GM18508 (cell line): Measurements from ENCODE around the gene FREM1.
"Not testable (repeated sequence)": the region's sequence is repeated elsewhere in the genome, so short reads cannot be mapped to it uniquely, and the experiment has no call there.

ENCODE experiments used
- ATAC-seq: cut with Tn5 transposase; IDR thresholded peaks from one replicate; pipeline ENCODE4 v1.9.1; 2021; ENCODE audit warnings: moderate number of reproducible peaks; ENCODE audit not compliant: insufficient read depth, unreplicated experiment

FREM1 gene, protein sequence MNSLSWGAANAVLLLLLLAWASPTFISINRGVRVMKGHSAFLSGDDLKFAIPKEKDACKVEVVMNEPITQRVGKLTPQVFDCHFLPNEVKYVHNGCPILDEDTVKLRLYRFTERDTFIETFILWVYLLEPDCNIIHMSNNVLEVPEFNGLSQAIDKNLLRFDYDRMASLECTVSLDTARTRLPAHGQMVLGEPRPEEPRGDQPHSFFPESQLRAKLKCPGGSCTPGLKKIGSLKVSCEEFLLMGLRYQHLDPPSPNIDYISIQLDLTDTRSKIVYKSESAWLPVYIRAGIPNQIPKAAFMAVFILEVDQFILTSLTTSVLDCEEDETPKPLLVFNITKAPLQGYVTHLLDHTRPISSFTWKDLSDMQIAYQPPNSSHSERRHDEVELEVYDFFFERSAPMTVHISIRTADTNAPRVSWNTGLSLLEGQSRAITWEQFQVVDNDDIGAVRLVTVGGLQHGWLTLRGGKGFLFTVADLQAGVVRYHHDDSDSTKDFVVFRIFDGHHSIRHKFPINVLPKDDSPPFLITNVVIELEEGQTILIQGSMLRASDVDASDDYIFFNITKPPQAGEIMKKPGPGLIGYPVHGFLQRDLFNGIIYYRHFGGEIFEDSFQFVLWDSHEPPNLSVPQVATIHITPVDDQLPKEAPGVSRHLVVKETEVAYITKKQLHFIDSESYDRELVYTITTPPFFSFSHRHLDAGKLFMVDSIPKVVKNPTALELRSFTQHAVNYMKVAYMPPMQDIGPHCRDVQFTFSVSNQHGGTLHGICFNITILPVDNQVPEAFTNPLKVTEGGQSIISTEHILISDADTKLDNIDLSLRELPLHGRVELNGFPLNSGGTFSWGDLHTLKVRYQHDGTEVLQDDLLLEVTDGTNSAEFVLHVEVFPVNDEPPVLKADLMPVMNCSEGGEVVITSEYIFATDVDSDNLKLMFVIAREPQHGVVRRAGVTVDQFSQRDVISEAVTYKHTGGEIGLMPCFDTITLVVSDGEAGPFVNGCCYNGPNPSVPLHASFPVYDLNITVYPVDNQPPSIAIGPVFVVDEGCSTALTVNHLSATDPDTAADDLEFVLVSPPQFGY (N-terminal part only)

DNA sequence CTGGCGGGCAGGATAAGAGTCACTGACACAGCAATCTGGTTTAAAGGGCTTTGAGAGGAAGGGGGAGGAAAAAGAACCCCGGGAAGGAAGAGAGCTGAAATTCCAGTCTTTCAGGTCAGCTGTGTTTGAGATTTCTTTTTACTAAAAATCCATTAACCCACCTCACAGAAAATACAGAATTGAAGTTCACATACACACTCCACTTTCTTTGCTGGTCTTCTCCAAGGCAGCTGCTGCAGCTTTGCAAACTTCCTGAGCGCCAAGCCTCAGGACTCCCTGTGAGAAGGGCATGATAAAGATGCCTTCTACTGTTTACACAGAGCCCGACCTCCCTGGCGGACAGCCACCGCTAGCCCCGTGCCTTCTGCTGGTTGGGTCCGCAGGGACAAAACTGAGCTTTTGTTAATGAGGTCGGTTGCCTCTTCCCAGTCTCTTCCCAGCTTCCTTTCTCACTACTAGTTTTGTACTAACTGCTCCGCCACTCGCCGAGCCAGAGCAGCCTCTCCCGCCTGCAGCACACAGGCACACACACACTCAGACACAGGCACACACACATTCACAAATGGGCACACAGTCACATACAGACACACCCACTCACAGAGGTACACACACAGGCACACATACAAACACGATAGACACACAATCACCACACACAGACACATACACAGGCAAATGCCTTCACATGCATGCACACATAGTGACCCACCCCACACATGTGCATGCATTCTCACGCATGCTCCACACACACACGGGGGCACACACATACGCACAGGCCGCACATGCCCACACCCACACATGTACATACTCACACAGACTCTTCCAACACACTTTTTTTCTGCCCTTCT, at the start of gene FREM1:
Gene FREM1, minus strand, starts transcription at position 468 of the 845 bp plus-strand sequence. CDS start 41,451 bp downstream, outside the sequence.
- ATAC-seq = no peak

DNA sequence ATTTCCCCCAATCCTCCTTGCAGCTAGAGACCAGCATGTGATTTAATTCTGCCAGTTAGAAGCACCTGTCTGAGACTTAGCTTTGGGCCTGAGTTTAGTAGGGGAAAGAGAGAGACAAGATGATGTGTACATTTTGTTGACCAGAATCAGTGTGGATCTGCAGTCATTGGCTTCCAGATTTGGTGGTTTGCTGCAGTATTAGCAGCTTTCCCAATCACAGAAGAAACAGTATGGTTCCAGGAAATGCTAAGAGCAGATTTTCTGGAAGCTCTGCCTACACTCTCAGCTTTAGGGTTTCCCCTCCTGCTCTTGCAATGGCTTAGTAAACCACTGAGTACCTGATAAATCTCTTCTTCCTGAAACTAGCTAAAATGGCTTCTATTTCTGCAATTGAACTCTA, 48.8 kb upstream of the FREM1 start:
- no peak for ATAC-seq

DNA sequence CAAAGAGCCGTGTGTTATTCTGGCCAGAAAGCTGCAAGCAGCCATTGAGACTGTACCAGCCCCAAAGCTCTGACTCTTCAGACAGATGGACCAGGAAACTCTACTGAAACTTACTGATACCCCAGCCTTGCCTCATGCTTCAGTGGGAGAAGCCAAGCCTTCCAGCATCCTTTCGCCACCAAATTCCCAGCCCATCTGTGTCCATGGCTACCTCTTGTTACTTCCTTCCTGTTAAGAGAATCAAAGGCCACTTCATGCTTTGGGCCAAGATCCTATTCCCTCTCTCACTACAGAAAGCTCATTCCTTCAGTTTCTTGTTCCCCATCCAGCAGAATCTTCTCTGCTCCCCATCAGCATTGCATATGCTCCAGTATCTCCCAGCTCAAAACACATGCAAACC, 46.9 kb upstream of the FREM1 start:
- ATAC-seq = no peak

DNA sequence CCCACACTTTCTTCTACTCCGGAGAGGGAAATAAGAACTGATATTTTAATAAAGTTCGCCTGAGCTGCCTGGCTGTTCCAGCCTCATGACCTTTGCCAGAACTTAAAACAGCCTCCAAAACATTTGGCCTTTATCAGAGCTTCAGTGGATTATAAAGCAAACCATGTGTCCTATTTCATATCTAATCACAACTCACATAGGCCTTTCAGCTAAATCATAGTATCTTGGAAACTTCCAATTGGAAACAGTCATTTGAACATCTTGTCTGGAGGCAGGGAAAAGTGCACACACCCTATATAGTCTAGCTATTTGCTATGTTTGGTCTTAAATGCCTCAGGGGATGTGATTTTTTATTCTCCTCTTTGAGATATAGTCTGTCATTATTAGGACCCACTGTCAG, 46.0 kb upstream of the FREM1 start:
- no peak for ATAC-seq

DNA sequence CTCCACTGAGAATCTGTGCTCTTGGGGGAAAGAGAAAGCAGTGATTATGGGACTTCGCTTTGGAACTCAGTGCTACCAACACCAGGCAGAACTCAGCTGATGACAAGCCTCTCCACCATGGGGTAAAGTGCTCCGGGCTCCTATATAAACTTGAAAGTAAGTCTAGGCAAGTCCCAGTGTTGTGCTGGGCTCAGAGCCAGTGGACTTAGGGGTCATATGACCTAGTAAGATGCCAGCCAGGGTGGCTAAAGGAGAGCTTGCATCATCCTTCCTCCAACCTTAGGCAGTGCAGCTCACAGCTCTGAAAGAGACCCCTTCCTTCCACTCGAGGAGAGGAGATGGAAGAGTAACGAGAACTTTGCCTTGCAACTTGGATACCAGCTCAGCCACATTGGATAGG, 35.1 kb upstream of the FREM1 start:
- no peak for ATAC-seq

DNA sequence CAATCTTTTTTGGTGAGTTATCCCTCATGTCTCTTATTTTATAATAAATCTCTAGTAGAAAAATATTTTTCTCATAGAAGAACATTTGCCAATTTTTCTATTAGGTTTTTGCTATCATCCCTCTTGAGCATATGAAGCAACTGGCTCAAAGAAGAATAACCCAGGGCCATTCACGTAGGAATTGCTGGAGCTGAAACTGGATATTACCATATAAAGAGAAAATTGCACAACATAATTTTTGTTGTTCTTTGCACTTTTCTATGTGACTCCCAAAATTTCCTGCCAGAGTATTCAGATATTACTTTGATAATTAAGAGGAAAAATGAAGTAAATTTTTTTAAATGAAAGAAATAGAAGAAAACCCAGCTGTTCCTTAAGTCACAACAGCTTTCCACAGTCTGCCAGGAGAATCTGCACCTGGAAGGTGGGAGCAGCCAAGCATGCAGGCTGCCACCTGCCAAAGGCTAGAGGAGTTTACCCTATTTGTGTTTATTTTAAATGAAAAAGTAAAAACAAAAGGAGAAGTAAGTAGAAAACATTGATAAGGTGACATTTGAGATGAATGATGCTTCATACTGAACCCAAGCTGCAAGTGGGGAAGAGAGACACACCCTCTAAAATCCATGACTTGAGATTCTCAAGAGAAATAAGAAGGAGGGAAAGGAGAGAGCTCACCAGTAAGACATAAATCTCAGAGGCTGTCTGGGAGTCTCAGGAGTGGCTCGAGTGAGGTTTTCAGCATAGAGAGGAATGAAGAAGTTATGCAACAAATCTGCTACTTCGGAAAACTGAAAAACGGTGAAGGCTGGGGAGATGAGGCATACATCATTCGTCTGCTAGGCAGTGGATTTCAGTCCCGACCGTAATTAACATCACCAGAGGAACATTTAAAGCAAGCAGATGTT, 31.5 kb upstream of the FREM1 start:
- no peak for ATAC-seq

DNA sequence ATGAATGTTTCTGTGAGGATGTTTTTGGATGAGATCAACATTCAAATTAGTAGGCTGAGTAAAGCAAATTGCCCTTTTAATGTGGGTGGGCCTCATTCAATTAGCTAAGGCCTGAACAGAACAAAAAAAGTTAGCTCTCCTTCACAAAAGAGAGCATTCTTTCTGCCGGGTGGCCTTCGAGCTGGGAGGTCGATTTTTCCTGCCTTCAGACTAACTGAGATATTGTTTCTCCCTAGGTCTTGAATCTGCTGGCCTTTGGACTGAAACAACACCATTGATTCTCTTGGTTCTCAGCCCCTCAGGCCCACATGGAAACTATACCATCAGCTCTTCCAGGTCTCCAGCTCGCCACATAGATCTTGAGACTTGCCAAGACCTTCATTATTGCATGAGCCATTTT, 29.1 kb upstream of the FREM1 start:
- no peak for ATAC-seq

DNA sequence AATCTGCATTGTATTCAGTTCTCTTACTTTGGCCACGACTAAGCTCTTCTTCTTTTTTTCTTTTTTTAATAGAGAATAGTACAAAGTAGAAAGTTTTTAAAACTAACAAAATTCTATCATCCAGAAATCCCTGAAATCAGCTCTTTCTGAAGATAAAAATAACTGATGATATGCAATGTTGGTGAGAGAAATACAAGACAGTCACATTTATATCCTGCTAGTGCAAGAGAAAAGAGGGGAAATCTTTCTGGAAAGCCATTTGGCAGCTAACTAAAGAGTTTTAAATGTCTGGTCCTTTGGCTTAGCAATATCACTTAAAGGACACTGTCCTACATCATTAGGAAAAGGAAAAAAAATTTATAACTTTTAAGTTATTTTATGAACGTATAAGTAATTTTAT, 27.0 kb upstream of the FREM1 start:
- no peak for ATAC-seq

DNA sequence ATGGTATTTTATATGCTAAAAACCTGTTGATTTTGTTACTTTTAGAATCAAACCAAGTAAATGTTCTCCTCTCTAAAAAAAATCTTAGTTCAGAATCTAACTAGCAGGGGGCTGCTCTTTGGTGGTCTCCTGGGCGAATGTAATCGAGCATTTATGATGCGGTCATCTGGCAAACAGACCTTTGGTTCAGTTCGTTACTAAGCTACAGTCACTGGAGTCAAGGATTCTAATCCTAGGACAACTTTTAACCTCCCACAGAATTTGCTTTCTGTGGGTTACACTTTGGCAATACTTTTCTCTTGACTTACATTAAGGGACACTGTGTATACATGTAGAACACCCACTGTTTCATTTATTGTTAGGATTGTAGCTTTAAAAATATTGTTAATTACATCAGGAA, 26.3 kb upstream of the FREM1 start:
- ATAC-seq = no peak

DNA sequence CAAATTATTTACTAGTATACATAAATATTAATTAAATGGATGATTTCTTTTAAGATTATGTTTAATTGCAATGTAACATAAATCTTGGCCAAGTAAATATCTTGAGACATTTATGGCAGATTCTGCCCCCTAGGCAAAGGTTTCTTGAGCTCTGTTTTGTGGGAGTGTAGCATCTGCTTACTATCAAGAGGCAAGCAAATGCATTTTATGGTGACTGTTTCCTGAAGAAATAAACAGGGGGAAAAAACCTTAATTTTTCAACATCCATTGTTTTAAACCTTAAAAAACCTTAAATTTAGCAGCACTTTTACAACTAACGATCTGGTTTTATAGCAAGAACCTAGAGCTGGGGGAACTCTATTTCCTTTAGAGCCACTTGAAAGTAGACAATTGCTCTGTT, 25.7 kb upstream of the FREM1 start:
- ATAC-seq = no peak

DNA sequence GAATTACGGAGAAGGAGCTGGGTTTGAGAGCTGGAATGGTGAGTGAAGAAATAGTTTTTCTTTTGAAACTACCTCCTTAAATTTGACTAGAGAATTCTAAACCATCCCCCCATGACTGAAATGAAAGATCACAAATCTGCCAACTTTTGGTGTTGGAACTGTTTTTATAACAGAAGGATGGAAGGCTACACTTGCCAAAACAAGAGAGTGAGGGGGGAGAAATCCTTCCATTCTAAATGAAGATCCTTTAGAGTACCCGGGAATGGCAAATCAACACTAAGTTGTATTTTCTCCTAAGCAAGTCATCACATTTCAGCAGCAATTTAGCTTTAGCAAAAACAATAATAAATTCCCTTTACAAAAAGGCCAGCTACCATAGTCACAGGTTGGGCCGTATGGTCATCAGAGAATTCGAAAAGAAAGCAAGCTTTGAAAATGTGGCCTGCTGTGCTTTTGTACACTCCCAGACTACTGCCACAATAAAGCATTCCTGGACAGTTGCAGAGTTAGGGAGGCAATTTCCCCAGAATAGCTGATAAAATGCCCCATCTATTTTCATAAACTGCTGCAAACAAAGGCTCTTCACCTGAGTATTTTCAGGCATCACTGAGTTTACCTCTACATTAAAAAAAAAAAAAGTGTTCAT, 25.0 kb upstream of the FREM1 start:
- ATAC-seq = no peak

DNA sequence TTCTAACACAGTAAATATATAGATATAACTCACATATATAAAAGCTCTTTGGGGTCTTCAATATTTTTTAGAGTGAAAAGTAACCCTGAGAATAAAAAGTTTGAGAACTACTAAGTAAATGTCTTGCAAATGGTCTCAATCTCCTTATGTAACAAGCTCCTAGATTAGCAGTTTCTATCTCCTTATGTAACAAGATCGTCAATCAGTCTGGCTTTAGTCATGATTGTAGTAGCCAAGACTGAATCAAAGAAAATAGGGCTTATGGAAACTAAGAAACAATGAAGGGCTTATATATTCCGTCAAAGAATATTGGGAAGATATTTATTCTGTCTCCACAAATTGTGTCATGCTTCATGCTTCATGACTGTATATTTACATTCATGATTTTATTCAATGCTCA, 22.4 kb upstream of the FREM1 start:
- ATAC-seq = no peak

DNA sequence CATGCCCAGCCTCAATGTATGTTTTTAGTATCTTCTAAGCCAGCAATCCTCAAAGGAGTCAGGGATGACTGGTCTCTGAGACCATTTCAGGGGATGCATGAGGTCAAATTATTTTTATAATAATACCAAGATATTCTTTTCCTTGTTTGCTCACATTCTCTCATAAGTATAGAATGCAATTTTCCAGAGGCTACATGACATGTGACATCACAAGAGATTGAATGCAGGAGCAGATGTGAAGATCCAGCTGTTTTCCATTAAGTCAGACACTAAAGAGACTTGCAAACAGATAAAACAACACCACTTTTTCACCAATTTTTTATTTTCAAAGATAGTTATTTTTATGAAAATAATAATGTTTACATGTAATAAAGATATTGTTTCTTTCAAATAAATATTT, 22.0 kb upstream of the FREM1 start:
- ATAC-seq = no peak

DNA sequence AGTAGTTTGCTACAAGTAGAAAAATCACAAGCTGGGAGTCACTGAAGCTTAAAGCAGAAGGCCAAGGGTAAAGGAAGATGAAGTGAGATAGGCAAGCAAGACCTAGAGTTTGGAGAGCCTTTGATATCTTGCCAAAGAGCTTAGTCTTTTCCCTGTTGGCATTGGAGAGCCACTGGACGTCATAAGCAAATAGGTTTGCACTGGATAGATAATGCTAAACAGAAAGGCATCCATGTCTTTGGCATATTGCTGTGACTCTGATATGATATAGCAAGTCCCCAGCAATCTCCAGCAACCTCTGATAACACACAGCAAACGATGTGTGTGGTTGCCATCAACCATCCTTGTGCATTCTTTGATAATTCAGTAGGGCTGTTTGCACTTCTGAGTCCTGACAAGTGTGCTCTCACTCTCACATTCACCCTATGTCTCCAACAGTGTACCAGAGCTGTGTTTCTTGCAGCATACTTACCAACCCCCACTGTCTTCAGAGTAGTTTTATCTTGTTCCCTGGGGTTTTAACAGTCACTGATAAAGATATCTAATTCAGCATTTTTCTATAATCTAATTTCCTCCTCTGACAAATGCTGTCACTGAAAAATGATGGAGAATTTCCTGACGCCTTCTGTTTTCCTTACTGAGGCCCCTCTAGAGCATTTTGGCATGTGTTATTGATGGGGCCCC, 16.9 kb upstream of the FREM1 start:
- ATAC-seq = no peak

DNA sequence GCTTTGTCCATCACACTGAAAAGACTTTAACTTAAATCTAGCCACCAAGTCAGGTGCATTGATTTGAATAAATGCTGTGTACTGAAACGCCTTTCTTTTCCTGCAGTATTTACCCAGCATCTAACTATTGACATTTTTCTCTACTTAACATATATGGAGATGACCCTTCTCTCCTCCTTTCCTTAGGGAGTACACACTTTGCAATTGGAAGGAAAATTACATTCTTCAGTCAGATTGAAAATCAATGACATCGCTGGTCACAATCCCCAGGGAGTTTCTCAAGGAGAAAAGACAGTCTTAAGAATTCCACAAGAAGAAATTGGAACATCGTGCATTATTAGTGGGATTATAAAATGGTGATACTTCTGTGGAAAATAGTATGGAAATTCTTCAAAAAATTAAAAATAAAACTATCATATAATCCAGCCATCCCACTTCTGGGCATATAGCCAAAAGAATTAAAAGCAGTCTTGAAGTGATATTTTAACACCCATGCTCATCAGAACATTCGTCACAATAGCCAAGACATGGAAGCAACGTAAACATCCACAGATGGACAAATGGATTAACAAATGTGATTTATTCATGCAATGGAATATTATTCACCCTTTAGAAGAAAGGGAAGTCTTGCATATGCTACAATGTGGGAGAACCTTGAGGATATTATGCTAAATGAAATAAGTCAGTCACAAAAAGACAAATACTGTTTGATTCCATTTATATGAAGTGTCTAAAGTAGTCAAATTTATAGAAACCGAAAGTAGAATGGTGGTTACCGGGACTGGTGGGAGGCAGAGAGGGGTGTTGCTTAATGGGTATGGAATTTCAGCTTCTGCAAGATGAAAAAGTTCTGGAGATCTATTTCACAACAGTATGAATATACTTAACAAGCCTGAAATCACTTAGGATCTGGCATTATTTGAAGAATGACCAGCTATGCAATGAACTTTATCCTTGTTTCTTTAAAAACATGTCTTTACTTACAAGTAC, 14.3 kb upstream of the FREM1 start:
- ATAC-seq = no peak

DNA sequence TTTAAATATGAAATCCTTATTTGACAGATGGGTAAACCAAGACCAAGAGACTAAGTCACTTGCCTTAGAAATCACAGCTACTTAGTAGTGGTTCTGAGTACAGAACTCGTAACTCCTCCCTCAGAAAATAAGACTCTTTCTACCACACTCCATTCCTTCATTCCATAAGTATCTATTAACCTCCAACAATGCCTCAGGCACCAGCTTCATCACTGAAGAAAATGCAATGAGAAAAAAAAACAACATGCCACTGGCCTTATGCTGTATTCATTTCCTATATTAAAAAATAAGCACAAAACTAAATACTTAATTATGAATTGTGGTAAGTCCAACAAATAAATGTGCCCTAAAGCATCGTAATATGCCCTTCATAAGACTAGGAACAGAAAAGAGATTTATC, 13.5 kb upstream of the FREM1 start:
- ATAC-seq = no peak

DNA sequence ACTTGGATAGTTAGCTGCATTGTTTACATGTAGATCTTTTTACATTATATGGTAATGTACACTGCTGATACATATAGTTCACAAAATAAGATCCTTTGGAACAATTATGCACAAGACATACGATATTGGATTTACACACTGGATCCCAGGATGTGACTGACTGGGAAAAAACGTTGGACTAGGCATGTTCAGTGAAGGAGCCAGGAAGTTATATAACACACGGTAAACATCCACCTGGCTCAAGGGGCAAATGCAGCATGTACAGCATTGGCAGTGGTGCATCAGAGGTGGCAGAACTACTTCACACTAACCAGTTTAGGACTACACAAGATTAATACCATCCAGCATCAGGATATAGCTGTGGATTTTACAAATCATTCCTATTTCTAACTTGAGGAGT, 10.6 kb upstream of the FREM1 start:
- not testable (repeated sequence) for ATAC-seq
